OCI-LY7 (cell line): ENCODE results near the gene MBD1.

Source experiments
- CTCF ChIP-seq: fragments of 200-600 bp; sonication (generic); conservative IDR thresholded peaks from 2 replicates; pipeline ENCODE4 v1.5.1; 2014; ENCODE audit warnings: mild to moderate bottlenecking, antibody characterized with exemption, low read length, moderate library complexity, mixed read lengths
- EZH2phosphoT487 ChIP-seq: fragments of 200-600 bp; sonication (generic); IDR thresholded peaks from 2 replicates; pipeline ENCODE4 v1.6.1; 2018; ENCODE audit warnings: low read depth, borderline replicate concordance, mild to moderate bottlenecking, mixed run types, antibody characterized with exemption, low read length, moderate library complexity, mixed read lengths

GRCh38 chr18:50275503-50276036 lies 5.8 kb downstream of the MBD1 start:
- no peak for TF ChIP-seq CTCF
- no peak for TF ChIP-seq EZH2phosphoT487
